ENCODE data around the gene CLSTN2. TPM values are rescaled to one million over a fixed set of nuclear protein-coding genes. Genes with fewer than 3 reads are reported as not detected.
A peak's percentile ranks its signal among the peaks of the same experiment; 100 is the strongest.

CLSTN2 gene
- total and polyA plus RNA-seq, 5 donors from 2014 or later: not detected

DNA sequence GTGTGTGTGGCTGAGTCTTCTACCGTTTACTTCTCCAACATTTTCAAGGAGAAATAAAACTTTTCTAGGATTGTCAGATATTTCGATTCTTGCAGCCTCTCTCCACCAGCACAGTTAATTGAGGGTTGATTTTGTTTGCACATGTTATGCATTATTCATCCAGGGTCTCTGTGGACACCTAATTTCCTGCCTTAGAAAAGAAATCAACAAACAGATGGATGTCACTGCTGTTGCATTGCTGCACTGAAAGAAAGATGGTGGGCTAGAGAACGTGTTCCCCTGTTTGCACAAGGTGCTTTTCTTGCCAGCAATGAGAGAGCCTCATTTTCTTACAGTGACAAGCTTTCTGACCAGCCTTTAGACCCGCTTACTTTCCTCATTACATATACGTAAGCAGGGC lies 150.0 kb downstream of the CLSTN2 start:
- H3K36me3 ChIP-seq (ENCODE audit: control insufficient read depth, insufficient read depth, low read length): no peaks in the 10 kb centered on the region
- Mint-ChIP-seq H3K27ac (no peak overlapping the region), H3K4me1 (no peaks in the 10 kb centered on the region), H3K27me3 (no peaks in the 10 kb centered on the region), H3K4me3 (no peak overlapping the region), H3K9me3 (peaks cover 0 to 6% (median 1%) of the 10 kb centered on the region in 7 donors), H3K36me3 (no peaks in the 10 kb centered on the region)
- H3K4me1 ChIP-seq (ENCODE audit: control insufficient read depth, insufficient read depth, low read length, poor library complexity, severe bottlenecking): no peaks in the 10 kb centered on the region
- ATAC-seq (ENCODE audit: low read depth in 2 of 2) (no peak), DNase-seq (no peak)
- H3K9me3 ChIP-seq (ENCODE audit: control insufficient read depth in 2 of 2, low read length in 2 of 2): no peaks in the 10 kb centered on the region
- H3K27ac ChIP-seq (ENCODE audit: insufficient read depth, low read length, poor library complexity, severe bottlenecking): no peak overlapping the region
- H3K27me3 ChIP-seq (ENCODE audit: control insufficient read depth, insufficient read depth, low read length): no peaks in the 10 kb centered on the region
- no peak overlapping the region for H3K4me3 ChIP-seq (ENCODE audit: low read depth, low read length)

DNA sequence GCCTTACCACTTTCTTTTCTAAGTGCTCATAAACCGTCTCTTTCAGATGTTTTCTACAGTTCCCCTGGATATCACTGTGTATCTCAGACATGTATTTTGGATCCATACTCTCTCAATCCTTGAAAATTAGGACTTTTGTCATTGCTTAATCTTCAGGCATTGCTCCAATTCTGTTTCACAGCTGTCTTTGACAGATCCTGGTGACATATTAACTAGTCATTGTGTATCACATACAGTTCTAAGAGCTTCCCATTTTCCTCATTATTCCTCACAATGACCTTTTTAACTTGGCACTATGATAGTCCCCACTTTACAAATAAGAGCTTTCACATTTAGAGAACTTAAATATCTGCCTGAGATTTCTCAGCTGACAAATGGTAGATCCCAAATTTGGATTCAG lies 151.7 kb downstream of the CLSTN2 start:
- DNase-seq (no peak), ATAC-seq (ENCODE audit: low read depth in 2 of 2) (no peak)
- H3K27ac ChIP-seq (ENCODE audit: insufficient read depth, low read length, poor library complexity, severe bottlenecking): no peak overlapping the region
- peaks cover 0 to 4% (median 2%) of the 10 kb centered on the region in 7 donors for H3K9me3 Mint-ChIP-seq
- peak overlapping the region in 1 of 3 donors; percentile 7 for H3K27ac Mint-ChIP-seq
- no peaks in the 10 kb centered on the region for H3K36me3 ChIP-seq (ENCODE audit: control insufficient read depth, insufficient read depth, low read length)
- no peaks in the 10 kb centered on the region for H3K9me3 ChIP-seq (ENCODE audit: control insufficient read depth in 2 of 2, low read length in 2 of 2)
- H3K27me3 Mint-ChIP-seq: no peaks in the 10 kb centered on the region
- no peaks in the 10 kb centered on the region for H3K4me1 ChIP-seq (ENCODE audit: control insufficient read depth, insufficient read depth, low read length, poor library complexity, severe bottlenecking)
- H3K27me3 ChIP-seq (ENCODE audit: control insufficient read depth, insufficient read depth, low read length): no peaks in the 10 kb centered on the region
- H3K4me3 ChIP-seq (ENCODE audit: low read depth, low read length): no peak overlapping the region
- H3K4me1 Mint-ChIP-seq: no peaks in the 10 kb centered on the region
- H3K36me3 Mint-ChIP-seq: no peaks in the 10 kb centered on the region
- no peak overlapping the region for H3K4me3 Mint-ChIP-seq

- Mint-ChIP-seq H3K27ac (no peak overlapping the region), H3K27me3 (no peaks in the 10 kb centered on the region), H3K4me1 (no peaks in the 10 kb centered on the region), H3K4me3 (no peak overlapping the region), H3K9me3 (peaks cover 0 to 3% (median 2%) of the 10 kb centered on the region in 7 donors), H3K36me3 (no peaks in the 10 kb centered on the region)
- Histone ChIP-seq H3K27me3 (ENCODE audit: control insufficient read depth, insufficient read depth, low read length) (no peaks in the 10 kb centered on the region), H3K9me3 (ENCODE audit: control insufficient read depth in 2 of 2, low read length in 2 of 2) (no peaks in the 10 kb centered on the region), H3K27ac (ENCODE audit: insufficient read depth, low read length, poor library complexity, severe bottlenecking) (no peak overlapping the region), H3K36me3 (ENCODE audit: control insufficient read depth, insufficient read depth, low read length) (no peaks in the 10 kb centered on the region), H3K4me3 (ENCODE audit: low read depth, low read length) (no peak overlapping the region), H3K4me1 (ENCODE audit: control insufficient read depth, insufficient read depth, low read length, poor library complexity, severe bottlenecking) (no peaks in the 10 kb centered on the region)
- ATAC-seq (ENCODE audit: low read depth in 2 of 2) (no peak), DNase-seq (no peak)
Observed at GRCh38 chr3:140088058-140088457, 153.1 kb downstream of the CLSTN2 start.

DNA sequence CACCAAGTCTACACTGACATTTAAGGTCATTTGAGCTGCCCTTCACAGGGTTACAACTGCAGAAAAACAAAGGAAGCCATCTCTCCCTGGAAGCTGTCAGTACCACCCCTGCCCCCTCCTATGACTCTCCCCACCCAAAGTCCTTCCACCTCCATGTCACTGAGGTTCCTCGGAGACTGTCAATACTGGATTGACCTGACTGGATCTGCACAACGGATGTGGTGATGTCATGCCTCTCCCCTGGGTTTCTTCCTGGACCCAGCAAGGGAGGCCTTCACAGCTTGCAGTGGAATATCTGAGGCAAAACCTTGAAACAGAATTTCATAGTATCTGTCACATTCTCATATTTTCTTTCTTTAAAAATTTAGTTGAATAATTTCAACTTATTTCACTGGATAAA lies 153.5 kb downstream of the CLSTN2 start:
- ATAC-seq (ENCODE audit: low read depth in 2 of 2): no peak
- H3K4me1 Mint-ChIP-seq: no peaks in the 10 kb centered on the region

GRCh38 chr3:140089403-140090072 lies 154.6 kb downstream of the CLSTN2 start:
- Histone ChIP-seq H3K36me3 (ENCODE audit: control insufficient read depth, insufficient read depth, low read length) (no peaks in the 10 kb centered on the region), H3K27me3 (ENCODE audit: control insufficient read depth, insufficient read depth, low read length) (no peaks in the 10 kb centered on the region), H3K4me1 (ENCODE audit: control insufficient read depth, insufficient read depth, low read length, poor library complexity, severe bottlenecking) (no peaks in the 10 kb centered on the region), H3K9me3 (ENCODE audit: control insufficient read depth in 2 of 2, low read length in 2 of 2) (no peaks in the 10 kb centered on the region), H3K4me3 (ENCODE audit: low read depth, low read length) (no peak overlapping the region), H3K27ac (ENCODE audit: insufficient read depth, low read length, poor library complexity, severe bottlenecking) (no peak overlapping the region)
- H3K9me3 Mint-ChIP-seq: peaks cover 0 to 3% (median 2%) of the 10 kb centered on the region in 7 donors
- H3K27me3 Mint-ChIP-seq: no peaks in the 10 kb centered on the region
- no peaks in the 10 kb centered on the region for H3K36me3 Mint-ChIP-seq
- ATAC-seq (ENCODE audit: low read depth in 2 of 2): no peak
- no peak overlapping the region for H3K4me3 Mint-ChIP-seq
- DNase-seq: no peak
- no peak overlapping the region for H3K27ac Mint-ChIP-seq
- H3K4me1 Mint-ChIP-seq: no peaks in the 10 kb centered on the region

More for the DNA sequence above, 153.5 kb downstream of the CLSTN2 start:
- Mint-ChIP-seq H3K4me3 (no peak overlapping the region), H3K36me3 (no peaks in the 10 kb centered on the region), H3K27me3 (no peaks in the 10 kb centered on the region), H3K9me3 (peaks cover 0 to 3% (median 2%) of the 10 kb centered on the region in 7 donors), H3K27ac (no peak overlapping the region)
- Histone ChIP-seq H3K27me3 (ENCODE audit: control insufficient read depth, insufficient read depth, low read length) (no peaks in the 10 kb centered on the region), H3K4me1 (ENCODE audit: control insufficient read depth, insufficient read depth, low read length, poor library complexity, severe bottlenecking) (no peaks in the 10 kb centered on the region), H3K27ac (ENCODE audit: insufficient read depth, low read length, poor library complexity, severe bottlenecking) (no peak overlapping the region), H3K4me3 (ENCODE audit: low read depth, low read length) (no peak overlapping the region), H3K36me3 (ENCODE audit: control insufficient read depth, insufficient read depth, low read length) (no peaks in the 10 kb centered on the region), H3K9me3 (ENCODE audit: control insufficient read depth in 2 of 2, low read length in 2 of 2) (no peaks in the 10 kb centered on the region)
- no peak for DNase-seq

- no peak for DNase-seq
- Histone ChIP-seq H3K36me3 (ENCODE audit: control insufficient read depth, insufficient read depth, low read length) (no peaks in the 10 kb centered on the region), H3K27ac (ENCODE audit: insufficient read depth, low read length, poor library complexity, severe bottlenecking) (no peak overlapping the region), H3K4me3 (ENCODE audit: low read depth, low read length) (no peak overlapping the region), H3K9me3 (ENCODE audit: control insufficient read depth in 2 of 2, low read length in 2 of 2) (no peaks in the 10 kb centered on the region), H3K4me1 (ENCODE audit: control insufficient read depth, insufficient read depth, low read length, poor library complexity, severe bottlenecking) (no peaks in the 10 kb centered on the region), H3K27me3 (ENCODE audit: control insufficient read depth, insufficient read depth, low read length) (no peaks in the 10 kb centered on the region)
- no peak overlapping the region for H3K27ac Mint-ChIP-seq
- no peaks in the 10 kb centered on the region for H3K27me3 Mint-ChIP-seq
- ATAC-seq (ENCODE audit: low read depth in 2 of 2): no peak
- H3K4me3 Mint-ChIP-seq: no peak overlapping the region
- H3K9me3 Mint-ChIP-seq: peaks cover 0 to 3% (median 2%) of the 10 kb centered on the region in 7 donors
- no peaks in the 10 kb centered on the region for H3K4me1 Mint-ChIP-seq
- H3K36me3 Mint-ChIP-seq: no peaks in the 10 kb centered on the region
Observed at GRCh38 chr3:140091143-140091542, 156.2 kb downstream of the CLSTN2 start.

DNA sequence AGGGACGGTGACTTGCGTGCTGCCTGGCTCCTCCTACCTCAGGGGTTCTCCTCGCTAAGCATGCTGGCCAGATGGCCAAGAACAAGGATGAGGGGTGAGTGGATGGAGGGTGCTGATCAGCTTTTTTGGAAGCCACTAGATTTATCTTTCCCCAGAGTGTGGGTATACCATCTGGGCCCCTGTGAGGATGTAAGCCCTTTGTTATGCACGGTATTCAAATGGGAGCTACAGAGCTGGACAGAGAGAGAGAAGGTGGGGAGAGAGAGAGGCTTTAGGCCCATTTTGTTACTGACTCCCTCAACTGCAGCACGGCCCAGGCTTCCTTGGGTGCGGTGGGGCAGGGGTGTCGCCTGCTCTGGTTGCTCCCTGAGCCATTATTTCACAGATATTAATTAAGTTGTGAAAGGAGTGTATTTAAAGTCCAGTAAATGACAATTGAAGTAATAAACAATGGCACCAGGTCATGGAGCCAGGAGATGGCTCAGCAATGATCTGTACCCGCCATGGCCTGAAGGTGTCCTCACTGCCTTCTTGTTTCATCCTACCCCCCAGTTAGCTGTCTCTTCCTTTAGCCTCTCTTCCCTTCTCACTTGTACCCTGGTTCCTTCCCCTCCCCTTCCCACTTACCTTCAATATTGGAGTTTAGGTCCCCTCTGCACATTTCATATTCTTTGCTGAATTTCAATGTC lies 158.0 kb downstream of the CLSTN2 start:
- no peaks in the 10 kb centered on the region for H3K27me3 ChIP-seq (ENCODE audit: control insufficient read depth, insufficient read depth, low read length)

GRCh38 chr3:140093742-140094141 lies 158.8 kb downstream of the CLSTN2 start:
- H3K4me3 ChIP-seq (ENCODE audit: low read depth, low read length): no peak overlapping the region
- Mint-ChIP-seq H3K4me3 (no peak overlapping the region), H3K9me3 (peaks cover 0 to 3% (median 2%) of the 10 kb centered on the region in 7 donors), H3K36me3 (no peaks in the 10 kb centered on the region), H3K4me1 (no peaks in the 10 kb centered on the region), H3K27ac (no peak overlapping the region), H3K27me3 (no peaks in the 10 kb centered on the region)
- H3K4me1 ChIP-seq (ENCODE audit: control insufficient read depth, insufficient read depth, low read length, poor library complexity, severe bottlenecking): no peaks in the 10 kb centered on the region
- ATAC-seq (ENCODE audit: low read depth in 2 of 2) (no peak), DNase-seq (no peak)
- H3K36me3 ChIP-seq (ENCODE audit: control insufficient read depth, insufficient read depth, low read length): no peaks in the 10 kb centered on the region
- no peaks in the 10 kb centered on the region for H3K27me3 ChIP-seq (ENCODE audit: control insufficient read depth, insufficient read depth, low read length)
- no peak overlapping the region for H3K27ac ChIP-seq (ENCODE audit: insufficient read depth, low read length, poor library complexity, severe bottlenecking)
- no peaks in the 10 kb centered on the region for H3K9me3 ChIP-seq (ENCODE audit: control insufficient read depth in 2 of 2, low read length in 2 of 2)

More for the DNA sequence above, 158.0 kb downstream of the CLSTN2 start:
- peaks cover 0 to 3% (median 2%) of the 10 kb centered on the region in 7 donors for H3K9me3 Mint-ChIP-seq
- Histone ChIP-seq H3K9me3 (ENCODE audit: control insufficient read depth in 2 of 2, low read length in 2 of 2) (no peaks in the 10 kb centered on the region), H3K4me1 (ENCODE audit: control insufficient read depth, insufficient read depth, low read length, poor library complexity, severe bottlenecking) (no peaks in the 10 kb centered on the region), H3K36me3 (ENCODE audit: control insufficient read depth, insufficient read depth, low read length) (no peaks in the 10 kb centered on the region), H3K4me3 (ENCODE audit: low read depth, low read length) (no peak overlapping the region), H3K27ac (ENCODE audit: insufficient read depth, low read length, poor library complexity, severe bottlenecking) (no peak overlapping the region)
- DNase-seq (no peak), ATAC-seq (ENCODE audit: low read depth in 2 of 2) (no peak)
- no peaks in the 10 kb centered on the region for H3K36me3 Mint-ChIP-seq
- no peak overlapping the region for H3K4me3 Mint-ChIP-seq
- no peak overlapping the region for H3K27ac Mint-ChIP-seq
- H3K4me1 Mint-ChIP-seq: no peaks in the 10 kb centered on the region
- H3K27me3 Mint-ChIP-seq: no peaks in the 10 kb centered on the region

All from CD4-positive, CD25-positive, alpha-beta regulatory T cell (primary cell).